ENCODE results near the gene HMGCS2.
A peak's percentile ranks its signal among the peaks of the same experiment; 100 is the strongest.

The HMGCS2 gene

GRCh38 chr1:119743776-119744597 is 24.7 kb downstream of the HMGCS2 start:
- Histone ChIP-seq H2AK5ac (ENCODE audit: low read length, severe bottlenecking) (no peak overlapping the region), H2AFZ (ENCODE audit: low read depth, low read length) (no peak overlapping the region), H4K91ac (ENCODE audit: low read length) (no peak overlapping the region), H2BK5ac (ENCODE audit: low read depth, low read length, poor library complexity, severe bottlenecking) (no peak overlapping the region), H3K27ac (ENCODE audit: low read length, poor library complexity, severe bottlenecking) (no peak overlapping the region), H2BK120ac (ENCODE audit: low read depth, low read length) (no peak overlapping the region), H3K4me3 (ENCODE audit: insufficient read depth in 1 of 2, low read depth in 1 of 2, low read length in 2 of 2) (no peak overlapping the region), H4K8ac (ENCODE audit: low read length) (no peak overlapping the region), H3K9ac (ENCODE audit: low read length) (no peak overlapping the region), H3K27me3 (ENCODE audit: control insufficient read depth in 1 of 2, insufficient read depth in 1 of 2, low read length in 2 of 2) (no peaks in the 10 kb centered on the region), H3K4ac (ENCODE audit: low read depth in 1 of 2, low read length in 2 of 2) (no peak overlapping the region), H3K4me2 (ENCODE audit: low read length, poor library complexity, severe bottlenecking) (no peak overlapping the region), H3K36me3 (ENCODE audit: control insufficient read depth in 1 of 2, insufficient read depth in 2 of 2, low read depth in 1 of 2, low read length in 2 of 2) (peaks cover 7 to 23% of the 10 kb centered on the region in 2 experiments), H2BK12ac (ENCODE audit: low read length in 2 of 2) (no peak overlapping the region), H3K4me1 (ENCODE audit: control insufficient read depth, insufficient read depth, low read depth, low read length) (peaks cover 16% of the 10 kb centered on the region), H3K79me1 (replicated peaks; ENCODE audit: low read length, poor library complexity, severe bottlenecking) (no peaks in the 10 kb centered on the region), H3K18ac (ENCODE audit: low read depth in 1 of 2, low read length in 2 of 2) (no peak overlapping the region), H3K23ac (ENCODE audit: low read length in 2 of 2) (no peak overlapping the region), H2BK15ac (ENCODE audit: low read depth, poor library complexity, severe bottlenecking) (no peak overlapping the region), H3K14ac (ENCODE audit: low read length in 2 of 2) (no peak overlapping the region), H3K9me3 (ENCODE audit: control insufficient read depth, low read length) (no peaks in the 10 kb centered on the region)
- WGBS: 54% methylated on average over 14 of the region's 17 CpGs
- DNase-seq: peak; percentile 80

DNA sequence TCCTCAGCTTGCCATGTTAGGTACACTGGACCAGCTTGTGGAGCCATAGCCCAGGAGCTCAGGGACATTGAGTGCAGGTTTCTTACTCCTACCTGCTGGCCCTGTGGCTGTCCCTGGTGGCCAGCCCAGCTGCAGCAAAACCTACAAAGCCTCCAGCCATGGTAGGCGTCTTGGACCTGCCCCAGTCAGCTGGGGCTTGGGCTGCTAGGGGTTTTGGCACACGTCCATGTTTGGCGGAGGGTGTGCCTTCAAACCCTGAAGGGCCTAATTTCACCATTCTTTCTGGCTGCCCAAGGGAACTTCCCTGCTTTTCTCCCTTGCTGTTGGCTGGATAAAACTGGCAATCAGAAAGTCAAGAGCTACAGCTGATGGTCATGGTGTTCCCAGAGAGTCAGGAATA is 25.4 kb downstream of the HMGCS2 start:
- H2AK5ac ChIP-seq (ENCODE audit: low read length, severe bottlenecking): no peak overlapping the region
- no peak overlapping the region for H3K4ac ChIP-seq (ENCODE audit: low read depth in 1 of 2, low read length in 2 of 2)
- no peak overlapping the region for H3K9ac ChIP-seq (ENCODE audit: low read length)
- H3K18ac ChIP-seq (ENCODE audit: low read depth in 1 of 2, low read length in 2 of 2): no peak overlapping the region
- H3K14ac ChIP-seq (ENCODE audit: low read length in 2 of 2): no peak overlapping the region
- H3K4me3 ChIP-seq (ENCODE audit: insufficient read depth in 1 of 2, low read depth in 1 of 2, low read length in 2 of 2): no peak overlapping the region
- H2BK5ac ChIP-seq (ENCODE audit: low read depth, low read length, poor library complexity, severe bottlenecking): no peak overlapping the region
- H3K27me3 ChIP-seq (ENCODE audit: control insufficient read depth in 1 of 2, insufficient read depth in 1 of 2, low read length in 2 of 2): no peaks in the 10 kb centered on the region
- H3K23ac ChIP-seq (ENCODE audit: low read length in 2 of 2): no peak overlapping the region
- no peaks in the 10 kb centered on the region for H3K79me1 ChIP-seq (replicated peaks; ENCODE audit: low read length, poor library complexity, severe bottlenecking)
- no peak overlapping the region for H3K27ac ChIP-seq (ENCODE audit: low read length, poor library complexity, severe bottlenecking)
- no peaks in the 10 kb centered on the region for H3K9me3 ChIP-seq (ENCODE audit: control insufficient read depth, low read length)
- no peak for DNase-seq
- WGBS: 95% methylated on average over 3 of the region's 3 CpGs
- peaks cover 8 to 26% of the 10 kb centered on the region in 2 experiments for H3K36me3 ChIP-seq (ENCODE audit: control insufficient read depth in 1 of 2, insufficient read depth in 2 of 2, low read depth in 1 of 2, low read length in 2 of 2)
- no peak overlapping the region for H2BK15ac ChIP-seq (ENCODE audit: low read depth, poor library complexity, severe bottlenecking)
- H2AFZ ChIP-seq (ENCODE audit: low read depth, low read length): no peak overlapping the region
- H3K4me2 ChIP-seq (ENCODE audit: low read length, poor library complexity, severe bottlenecking): no peak overlapping the region
- H2BK12ac ChIP-seq (ENCODE audit: low read length in 2 of 2): no peak overlapping the region
- peaks cover 16% of the 10 kb centered on the region for H3K4me1 ChIP-seq (ENCODE audit: control insufficient read depth, insufficient read depth, low read depth, low read length)
- no peak overlapping the region for H2BK120ac ChIP-seq (ENCODE audit: low read depth, low read length)
- H4K8ac ChIP-seq (ENCODE audit: low read length): no peak overlapping the region
- H4K91ac ChIP-seq (ENCODE audit: low read length): no peak overlapping the region

GRCh38 chr1:119742677-119743076 is 26.0 kb downstream of the HMGCS2 start:
- Histone ChIP-seq H2BK5ac (ENCODE audit: low read depth, low read length, poor library complexity, severe bottlenecking) (no peak overlapping the region), H3K18ac (ENCODE audit: low read depth in 1 of 2, low read length in 2 of 2) (no peak overlapping the region), H3K9me3 (ENCODE audit: control insufficient read depth, low read length) (no peaks in the 10 kb centered on the region), H2BK15ac (ENCODE audit: low read depth, poor library complexity, severe bottlenecking) (no peak overlapping the region), H3K4me1 (ENCODE audit: control insufficient read depth, insufficient read depth, low read depth, low read length) (peaks cover 16% of the 10 kb centered on the region), H3K23ac (ENCODE audit: low read length in 2 of 2) (no peak overlapping the region), H3K4me2 (ENCODE audit: low read length, poor library complexity, severe bottlenecking) (no peak overlapping the region), H3K4ac (ENCODE audit: low read depth in 1 of 2, low read length in 2 of 2) (no peak overlapping the region), H3K79me1 (replicated peaks; ENCODE audit: low read length, poor library complexity, severe bottlenecking) (no peaks in the 10 kb centered on the region), H2BK120ac (ENCODE audit: low read depth, low read length) (no peak overlapping the region), H3K9ac (ENCODE audit: low read length) (no peak overlapping the region), H2AK5ac (ENCODE audit: low read length, severe bottlenecking) (no peak overlapping the region), H3K4me3 (ENCODE audit: insufficient read depth in 1 of 2, low read depth in 1 of 2, low read length in 2 of 2) (no peak overlapping the region), H3K14ac (ENCODE audit: low read length in 2 of 2) (no peak overlapping the region), H3K27me3 (ENCODE audit: control insufficient read depth in 1 of 2, insufficient read depth in 1 of 2, low read length in 2 of 2) (no peaks in the 10 kb centered on the region), H4K8ac (ENCODE audit: low read length) (no peak overlapping the region), H2AFZ (ENCODE audit: low read depth, low read length) (no peak overlapping the region), H3K27ac (ENCODE audit: low read length, poor library complexity, severe bottlenecking) (no peak overlapping the region), H4K91ac (ENCODE audit: low read length) (no peak overlapping the region), H3K36me3 (ENCODE audit: control insufficient read depth in 1 of 2, insufficient read depth in 2 of 2, low read depth in 1 of 2, low read length in 2 of 2) (peaks cover 12 to 30% of the 10 kb centered on the region in 2 experiments), H2BK12ac (ENCODE audit: low read length in 2 of 2) (no peak overlapping the region)
- 92% methylated on average over 7 of the region's 7 CpGs for WGBS
- no peak for DNase-seq

DNA sequence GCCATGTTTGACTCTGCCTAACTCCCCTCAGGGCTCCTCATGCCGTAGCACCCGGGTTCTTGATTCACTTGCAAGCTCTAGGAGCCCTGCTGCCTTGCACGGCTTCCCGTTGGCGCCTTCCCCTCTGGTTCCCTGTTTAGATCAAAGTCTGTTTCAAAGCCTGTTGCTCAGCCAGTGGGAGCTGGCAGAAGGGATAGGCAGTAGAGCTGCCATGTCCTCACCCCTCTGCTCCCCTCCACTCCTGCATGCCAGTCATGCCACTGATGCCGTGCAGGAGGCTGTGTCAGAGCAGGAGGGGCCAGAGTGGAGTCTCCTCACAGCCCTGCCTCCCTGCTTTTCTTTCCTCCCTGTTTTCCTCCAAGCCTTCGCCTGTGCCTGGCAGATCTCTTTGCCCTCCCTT is 26.5 kb downstream of the HMGCS2 start:
- Histone ChIP-seq H2AK5ac (ENCODE audit: low read length, severe bottlenecking) (no peak overlapping the region), H3K4ac (ENCODE audit: low read depth in 1 of 2, low read length in 2 of 2) (no peak overlapping the region), H3K9me3 (ENCODE audit: control insufficient read depth, low read length) (no peaks in the 10 kb centered on the region), H3K79me1 (replicated peaks; ENCODE audit: low read length, poor library complexity, severe bottlenecking) (no peaks in the 10 kb centered on the region), H3K18ac (ENCODE audit: low read depth in 1 of 2, low read length in 2 of 2) (no peak overlapping the region), H2BK5ac (ENCODE audit: low read depth, low read length, poor library complexity, severe bottlenecking) (no peak overlapping the region), H3K4me1 (ENCODE audit: control insufficient read depth, insufficient read depth, low read depth, low read length) (peaks cover 16% of the 10 kb centered on the region), H3K27ac (ENCODE audit: low read length, poor library complexity, severe bottlenecking) (no peak overlapping the region), H3K14ac (ENCODE audit: low read length in 2 of 2) (no peak overlapping the region), H4K8ac (ENCODE audit: low read length) (no peak overlapping the region), H3K23ac (ENCODE audit: low read length in 2 of 2) (no peak overlapping the region), H2AFZ (ENCODE audit: low read depth, low read length) (no peak overlapping the region), H2BK120ac (ENCODE audit: low read depth, low read length) (no peak overlapping the region), H2BK12ac (ENCODE audit: low read length in 2 of 2) (no peak overlapping the region), H3K36me3 (ENCODE audit: control insufficient read depth in 1 of 2, insufficient read depth in 2 of 2, low read depth in 1 of 2, low read length in 2 of 2) (peaks cover 12 to 35% of the 10 kb centered on the region in 2 experiments), H3K4me3 (ENCODE audit: insufficient read depth in 1 of 2, low read depth in 1 of 2, low read length in 2 of 2) (no peak overlapping the region), H2BK15ac (ENCODE audit: low read depth, poor library complexity, severe bottlenecking) (no peak overlapping the region), H3K27me3 (ENCODE audit: control insufficient read depth in 1 of 2, insufficient read depth in 1 of 2, low read length in 2 of 2) (no peaks in the 10 kb centered on the region), H4K91ac (ENCODE audit: low read length) (no peak overlapping the region), H3K9ac (ENCODE audit: low read length) (no peak overlapping the region), H3K4me2 (ENCODE audit: low read length, poor library complexity, severe bottlenecking) (no peak overlapping the region)
- 93% methylated on average over 7 of the region's 7 CpGs for WGBS
- DNase-seq: no peak
